Measurements from ENCODE around the gene PTCD2. TPM values are rescaled to one million over a fixed set of nuclear protein-coding genes. Genes with fewer than 3 reads are reported as not detected.

Gene PTCD2, protein sequence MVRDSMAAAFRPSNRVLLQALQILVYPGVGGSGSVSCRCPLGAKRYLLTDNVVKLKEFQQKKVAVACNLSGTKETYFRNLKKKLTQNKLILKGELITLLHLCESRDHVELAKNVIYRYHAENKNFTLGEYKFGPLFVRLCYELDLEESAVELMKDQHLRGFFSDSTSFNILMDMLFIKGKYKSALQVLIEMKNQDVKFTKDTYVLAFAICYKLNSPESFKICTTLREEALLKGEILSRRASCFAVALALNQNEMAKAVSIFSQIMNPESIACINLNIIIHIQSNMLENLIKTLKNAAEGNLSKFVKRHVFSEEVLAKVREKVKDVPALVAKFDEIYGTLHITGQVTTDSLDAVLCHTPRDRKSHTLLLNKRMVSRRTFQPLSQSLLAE
- total RNA-seq = 17.3 TPM
- long read RNA-seq, full-length matches to known transcripts = 23 of 27 reads
- long read RNA-seq, partial matches to known transcripts = 0 of 27 reads
- long read RNA-seq, other reads (novel, unspliced or antisense) = 4 of 27 reads

DNA sequence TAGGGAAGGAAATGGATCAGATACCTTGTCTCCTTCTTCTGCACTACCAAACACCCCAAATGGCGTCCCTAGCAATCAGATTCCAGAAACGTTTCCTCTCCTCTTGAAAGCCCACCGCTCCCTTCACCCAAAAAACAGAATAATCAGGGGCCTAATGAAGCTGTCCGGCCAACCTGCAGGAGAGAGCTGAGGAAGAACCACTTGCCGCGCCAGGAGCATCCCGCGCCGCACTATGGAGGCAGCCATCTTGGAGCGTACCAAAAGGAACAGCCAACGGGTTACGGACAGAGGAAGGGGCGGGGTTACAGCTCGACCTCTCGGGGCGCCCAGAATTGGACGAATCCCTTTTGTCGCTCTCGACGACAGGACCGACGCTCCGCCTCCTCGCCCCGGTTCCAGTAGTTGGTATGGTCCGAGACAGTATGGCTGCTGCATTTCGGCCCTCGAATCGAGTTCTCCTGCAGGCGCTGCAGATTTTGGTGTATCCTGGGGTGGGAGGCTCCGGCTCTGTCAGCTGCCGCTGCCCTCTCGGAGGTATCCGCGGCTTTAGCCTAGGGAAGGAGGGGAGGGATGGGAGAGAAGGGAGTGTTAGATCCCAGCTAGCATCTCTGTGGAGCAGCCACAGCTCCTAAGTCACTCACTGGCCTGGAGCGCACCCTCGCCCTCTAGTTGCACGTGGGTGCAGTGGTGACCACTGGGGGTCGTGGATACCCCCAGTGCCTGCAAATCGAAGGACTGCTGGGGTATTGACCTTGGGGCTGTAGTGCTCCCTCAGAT lies at the start of gene PTCD2, which contains the start of gene MRPS27:
Gene PTCD2, plus strand, starts transcription at position 398 of the 777 bp plus-strand sequence. Its CDS starts 10 bp downstream, at position 408.
Gene MRPS27, minus strand, starts transcription at position 265 of the 777 bp plus-strand sequence. Its CDS starts 19 bp downstream, at position 246.
- intact Hi-C loops (cut with DNase I) = no loop called here
- peak; percentile 97 for DNase-seq (ENCODE audit: low spot score)

DNA sequence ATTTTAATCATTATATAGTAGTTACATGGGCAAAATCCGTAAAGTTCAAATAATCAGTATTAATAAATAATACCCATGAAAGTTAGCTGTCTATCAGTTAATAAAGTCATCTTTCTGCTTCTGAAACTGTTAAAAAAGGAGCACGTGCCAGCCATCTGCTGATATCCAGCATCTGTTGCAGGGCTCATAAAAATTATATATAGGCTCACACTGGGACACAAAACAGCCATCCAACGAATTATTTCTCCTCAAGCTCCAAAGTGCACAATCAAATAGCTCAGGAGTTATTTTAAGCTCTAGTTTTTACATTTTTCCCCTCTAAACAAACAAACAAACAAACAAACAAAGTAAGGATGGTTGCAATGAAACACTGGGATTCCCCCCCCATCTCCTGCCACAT lies 48.5 kb upstream of the PTCD2 start:
- no peak for DNase-seq (ENCODE audit: low spot score)
- intact Hi-C loops (cut with DNase I) = no loop called here

DNA sequence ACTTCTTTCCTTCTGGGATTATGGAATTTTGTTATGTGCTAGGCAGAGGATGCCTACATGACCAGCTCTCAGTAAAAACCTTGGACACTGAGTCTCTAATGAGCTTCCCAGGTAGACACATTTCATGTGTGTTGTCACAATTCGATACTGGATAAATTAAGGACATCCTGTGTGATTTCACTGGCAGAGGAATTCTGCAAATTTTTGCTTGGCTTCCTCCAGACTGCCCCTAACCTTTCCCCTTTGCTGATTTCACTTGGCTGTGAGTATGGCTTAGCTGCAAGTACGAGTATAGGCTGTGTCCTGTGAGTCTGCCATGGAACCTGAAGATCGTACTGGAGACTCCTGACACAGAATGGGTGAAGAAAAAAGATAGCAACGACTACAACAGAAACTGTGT lies 47.8 kb upstream of the PTCD2 start:
- intact Hi-C loops (cut with DNase I) = no loop called here
- no peak for DNase-seq (ENCODE audit: low spot score)

DNA sequence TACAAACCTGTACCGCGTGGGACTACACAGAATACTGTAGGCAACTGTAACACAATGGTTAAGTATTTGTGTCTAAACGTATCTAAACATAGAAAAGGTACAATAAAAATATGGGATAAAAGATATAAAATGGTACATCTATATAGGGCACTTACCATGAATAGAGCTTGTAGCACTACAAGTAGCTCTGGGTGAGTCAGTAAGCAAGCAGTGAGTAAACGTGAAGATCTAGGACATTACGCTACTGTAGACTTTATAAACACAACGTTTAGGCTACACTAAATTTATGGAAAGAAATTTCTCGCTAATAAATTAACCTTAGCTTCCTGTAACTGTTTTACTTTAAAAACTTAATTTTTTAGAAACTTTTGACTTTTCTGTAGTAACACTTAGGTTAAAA lies 46.6 kb upstream of the PTCD2 start:
- no peak for DNase-seq (ENCODE audit: low spot score)
- intact Hi-C loops (cut with DNase I) = no loop called here

DNA sequence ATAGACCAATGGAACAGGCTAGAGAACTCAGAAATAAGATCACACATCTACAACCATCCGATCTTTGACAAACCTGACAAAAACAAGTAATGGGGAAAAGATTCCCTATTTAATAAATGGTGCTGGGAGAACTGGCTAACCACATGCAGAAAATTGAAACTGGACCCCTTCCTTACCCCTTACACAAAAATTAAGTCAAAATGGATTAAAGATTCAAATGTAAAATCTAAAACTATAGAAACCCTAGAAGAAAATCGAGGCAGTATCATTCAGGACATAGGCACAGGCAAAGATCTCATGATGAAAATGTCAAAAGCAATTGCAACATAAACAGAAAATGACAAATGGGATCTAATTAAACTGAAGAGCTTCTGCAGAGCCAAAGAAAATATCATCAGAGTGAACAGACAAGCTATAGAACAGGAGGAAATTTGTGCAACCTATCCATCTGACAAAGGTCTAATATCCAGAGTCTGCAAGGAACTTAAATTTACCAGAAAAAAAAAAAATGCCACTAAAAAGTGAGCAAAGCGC lies 43.9 kb upstream of the PTCD2 start:
- no peak for DNase-seq (ENCODE audit: low spot score)
- intact Hi-C loops (cut with DNase I) = no loop called here

DNA sequence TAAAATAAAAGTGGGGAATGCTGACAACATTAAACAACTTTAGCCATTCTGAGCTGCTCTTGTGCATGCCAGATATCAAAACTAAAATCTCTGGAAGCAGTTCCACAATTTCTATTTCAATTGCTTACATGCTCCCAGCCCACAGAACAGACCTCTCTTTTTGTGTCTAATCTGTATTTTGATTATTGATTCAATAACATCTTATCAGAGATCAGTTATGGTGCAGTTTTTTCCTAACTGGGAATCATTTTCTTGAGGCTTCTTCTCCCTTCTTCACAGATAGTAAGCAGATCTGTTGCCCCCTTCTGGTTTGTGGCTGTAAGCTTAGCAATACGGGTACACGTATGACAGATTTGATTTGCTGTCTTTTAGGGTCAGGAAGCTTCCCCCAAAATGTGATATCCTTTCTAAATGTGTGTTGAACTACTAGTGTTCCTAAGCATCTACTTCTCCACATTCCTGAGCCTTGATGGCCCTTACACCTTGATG lies 39.5 kb upstream of the PTCD2 start:
- intact Hi-C loops (cut with DNase I) = no loop called here
- no peak for DNase-seq (ENCODE audit: low spot score)

DNA sequence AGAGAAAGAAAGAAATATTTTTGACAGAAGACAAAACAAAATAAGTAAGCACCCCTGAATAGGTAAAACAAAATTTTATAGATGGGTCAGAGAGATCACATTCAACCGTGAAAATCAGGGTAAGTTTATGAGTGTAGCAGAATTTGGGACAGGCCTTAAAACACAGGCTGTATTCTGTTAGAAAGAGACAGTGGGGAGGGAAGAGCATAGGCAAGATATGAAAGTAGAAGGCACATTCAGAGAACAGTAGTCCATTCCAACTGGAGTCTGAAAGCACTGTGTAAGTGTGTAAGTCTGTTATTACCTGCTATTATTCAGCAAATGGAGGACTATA lies 38.8 kb upstream of the PTCD2 start:
- intact Hi-C loops (cut with DNase I) = no loop called here
- DNase-seq (ENCODE audit: low spot score) = no peak

DNA sequence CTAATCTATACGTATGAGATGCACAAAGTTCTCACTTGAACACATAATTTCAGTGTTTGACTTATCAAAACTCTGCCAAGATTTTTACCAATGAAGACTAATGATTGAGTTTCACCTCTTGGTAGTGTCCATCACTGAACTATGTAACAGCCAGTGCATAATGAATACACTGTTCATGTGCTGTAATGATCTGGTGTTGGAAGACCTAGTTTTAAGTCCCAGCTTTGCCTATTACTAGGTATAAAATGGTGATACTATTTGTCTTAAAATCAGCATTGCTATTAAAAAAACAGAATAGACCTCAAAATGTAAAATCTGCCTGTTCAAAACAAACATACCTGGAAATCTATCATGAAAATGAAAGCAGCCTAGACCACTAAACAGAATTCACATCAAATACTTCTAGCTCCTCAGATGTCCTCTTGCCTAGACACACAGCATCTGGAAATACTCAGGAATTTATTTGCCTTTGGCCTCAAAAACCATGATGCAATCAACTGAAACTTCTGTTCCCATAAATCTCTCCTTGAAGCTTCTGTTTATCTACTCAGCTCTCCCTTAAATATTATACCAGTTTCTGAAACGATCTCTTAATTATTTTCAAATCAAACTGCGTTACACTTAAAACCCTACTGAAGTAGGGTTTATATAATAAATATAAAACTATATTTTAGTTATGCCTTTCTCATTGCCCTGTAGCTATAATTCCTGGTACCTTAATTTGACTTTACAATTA lies 38.2 kb upstream of the PTCD2 start:
- intact Hi-C loops (cut with DNase I) = no loop called here
- DNase-seq (ENCODE audit: low spot score) = no peak

DNA sequence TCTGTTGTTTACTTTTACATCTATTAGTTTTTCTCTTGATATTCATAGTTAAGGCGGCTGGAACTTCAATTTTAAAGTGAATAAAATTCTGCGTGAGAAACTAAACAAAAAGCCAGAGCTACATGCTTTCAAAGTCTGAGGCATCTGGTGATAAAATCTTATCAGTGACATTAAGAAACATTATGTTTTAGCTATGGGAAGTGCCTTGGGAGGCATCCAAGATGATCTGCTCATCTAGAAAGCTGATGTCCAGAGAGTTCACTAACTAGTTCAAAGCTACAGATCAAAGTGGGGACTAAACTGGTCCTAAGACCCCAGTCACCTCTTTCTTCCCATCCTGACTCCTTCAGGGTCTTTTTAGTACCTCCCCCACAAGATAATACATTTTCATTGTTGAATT lies 37.3 kb upstream of the PTCD2 start:
- intact Hi-C loops (cut with DNase I) = no loop called here
- DNase-seq (ENCODE audit: low spot score) = no peak

DNA sequence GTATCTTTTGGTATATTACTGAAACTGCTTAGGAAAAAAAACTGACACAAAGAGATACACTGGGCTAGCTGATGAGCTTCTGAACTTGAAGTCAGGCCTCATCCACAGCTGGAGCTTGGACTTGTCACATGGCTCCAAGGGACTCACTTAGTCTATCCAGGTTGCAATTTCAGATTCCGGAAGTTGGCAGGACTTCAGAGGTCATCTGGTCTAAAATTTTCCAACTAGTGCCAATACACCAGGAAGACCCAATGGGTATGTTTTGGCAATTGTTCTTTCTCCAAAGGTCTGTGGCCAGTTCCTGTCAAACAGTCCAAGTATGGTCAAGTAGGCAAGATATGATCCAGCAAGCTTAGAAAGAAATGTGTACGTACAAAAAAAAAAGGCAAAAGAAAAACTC lies 36.8 kb upstream of the PTCD2 start:
- DNase-seq (ENCODE audit: low spot score) = no peak
- intact Hi-C loops (cut with DNase I) = no loop called here

DNA sequence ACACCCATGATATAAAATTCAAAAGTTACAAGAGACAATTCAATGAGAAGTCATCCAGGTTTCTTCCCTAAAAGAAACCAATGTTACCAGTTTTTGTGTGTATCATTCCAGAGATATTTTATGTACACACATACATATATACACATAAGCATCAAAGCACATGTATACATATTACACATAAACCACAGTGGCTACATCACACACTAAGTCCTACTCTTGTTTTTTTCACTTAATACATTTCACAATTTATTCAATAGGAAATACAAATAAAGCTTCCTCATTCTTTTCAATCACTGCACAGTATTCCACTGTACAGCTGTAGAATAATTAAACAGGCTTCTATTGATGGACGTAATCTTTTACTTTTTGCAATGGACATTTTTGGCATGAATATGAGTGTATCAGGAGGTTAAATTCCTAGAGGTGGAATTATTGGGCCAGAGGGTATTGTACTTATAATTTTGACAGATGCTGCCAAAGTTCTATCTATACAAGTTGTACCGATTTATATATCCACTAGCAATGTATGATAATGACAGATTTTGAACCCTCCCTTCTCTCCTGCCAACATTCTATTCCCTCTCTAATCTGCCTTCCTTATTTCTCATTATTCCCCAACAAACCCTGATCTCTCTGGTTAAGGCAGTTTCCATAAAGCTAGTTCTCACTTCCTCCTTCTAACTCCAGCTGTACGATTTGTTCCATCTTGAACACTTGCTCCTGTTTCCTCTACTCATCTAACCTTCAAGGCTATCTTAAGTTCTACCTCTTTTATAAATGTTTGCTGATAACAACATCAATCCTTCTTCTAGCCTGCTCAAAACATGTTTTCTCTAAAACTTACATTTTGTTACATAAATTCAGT lies 35.4 kb upstream of the PTCD2 start:
- intact Hi-C loops (cut with DNase I) = no loop called here
- DNase-seq (ENCODE audit: low spot score) = no peak

DNA sequence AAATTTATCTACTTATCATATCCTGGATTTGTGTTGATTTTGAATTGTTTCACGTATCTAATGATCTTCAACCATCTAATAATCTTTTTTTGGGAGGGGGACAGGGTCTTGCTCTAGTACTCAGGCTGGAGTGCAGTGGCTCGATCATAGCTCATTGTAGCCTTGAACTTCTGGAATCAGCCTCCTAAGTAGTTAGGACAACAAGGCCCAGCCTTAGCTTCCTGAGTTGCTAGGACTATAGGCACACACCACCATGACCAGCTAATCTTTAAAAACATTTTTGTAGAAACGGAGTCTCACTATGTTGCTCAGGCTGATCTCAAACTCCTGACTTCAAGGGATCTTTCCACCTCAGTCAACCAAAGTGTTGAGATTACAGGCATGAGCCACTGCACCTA lies 34.8 kb upstream of the PTCD2 start:
- intact Hi-C loops (cut with DNase I) = no loop called here
- DNase-seq (ENCODE audit: low spot score) = no peak

DNA sequence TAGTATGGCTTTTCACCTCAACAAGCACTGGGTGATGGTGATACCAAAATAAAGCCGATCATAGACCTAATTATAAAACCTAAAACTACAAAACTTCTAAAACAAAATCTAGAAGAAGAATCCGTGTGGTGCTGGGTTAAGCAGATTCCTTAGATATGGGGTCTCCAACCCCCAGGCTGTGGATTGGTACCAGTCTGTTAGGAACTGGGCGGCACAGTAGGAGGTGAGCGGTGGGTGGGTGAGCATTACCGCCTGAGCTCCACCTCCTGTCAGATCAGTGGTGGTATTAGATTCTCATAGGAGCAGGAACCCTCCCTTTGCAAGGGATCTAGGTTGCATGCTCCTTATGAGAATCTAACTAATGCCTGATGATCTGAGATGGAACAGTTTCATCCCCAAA lies 33.4 kb upstream of the PTCD2 start:
- DNase-seq (ENCODE audit: low spot score) = no peak
- intact Hi-C loops (cut with DNase I) = no loop called here

DNA sequence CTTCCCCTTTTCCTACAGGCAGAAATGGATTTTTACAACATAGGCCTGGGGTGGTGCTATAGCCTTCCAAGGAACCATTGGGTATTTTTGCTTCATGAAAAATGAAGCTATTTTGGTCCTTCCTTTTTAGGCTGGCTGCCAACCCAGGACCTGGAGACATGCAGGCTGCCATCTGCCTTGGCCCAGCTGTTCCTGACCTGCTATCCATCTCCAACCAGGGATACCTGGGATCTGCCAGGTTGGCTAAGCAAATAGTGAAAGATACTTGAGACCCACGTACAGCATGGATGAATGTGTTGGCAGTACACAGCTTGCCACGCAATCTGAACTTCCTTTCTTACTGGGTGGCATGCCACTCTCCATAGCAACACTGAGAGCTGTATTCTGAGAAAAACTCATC lies 31.2 kb upstream of the PTCD2 start:
- DNase-seq (ENCODE audit: low spot score) = no peak
- intact Hi-C loops (cut with DNase I) = no loop called here

DNA sequence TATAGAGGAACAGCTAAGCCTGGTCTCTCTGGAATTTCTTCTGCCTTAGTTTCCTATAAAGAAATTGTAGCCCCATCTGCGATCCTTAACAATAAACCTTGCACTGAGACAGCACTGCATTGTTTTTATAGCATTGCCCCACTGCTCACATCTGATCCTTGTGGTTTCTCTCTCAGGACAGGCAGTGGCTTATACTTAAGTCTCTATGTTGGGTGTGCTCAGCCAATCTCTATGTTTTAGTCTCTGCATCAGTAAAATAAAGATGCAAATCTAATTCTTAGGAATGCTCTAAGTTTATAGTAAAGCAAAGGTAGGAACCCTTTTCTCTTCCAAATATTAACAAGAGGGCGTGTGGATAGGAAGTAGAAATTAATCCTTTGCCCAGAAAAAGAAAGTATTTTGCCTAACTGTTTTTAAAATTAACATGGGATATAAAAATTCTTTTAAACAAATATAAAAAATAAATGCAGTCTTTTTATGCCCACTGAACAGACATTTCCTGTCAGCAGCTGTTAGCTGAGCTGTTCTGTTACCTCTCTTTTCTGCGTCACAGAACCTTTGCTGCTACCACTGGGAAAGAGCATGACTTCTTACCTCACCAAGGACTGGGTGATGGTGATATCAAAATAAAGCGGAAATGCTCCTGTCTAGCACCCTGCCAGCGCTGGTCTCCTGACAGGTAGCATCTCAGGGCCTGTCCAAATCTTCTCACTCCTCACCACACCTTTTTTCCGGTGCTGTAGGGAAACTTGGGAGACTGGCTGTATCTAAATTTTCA lies 29.6 kb upstream of the PTCD2 start:
- intact Hi-C loops (cut with DNase I) = no loop called here
- DNase-seq (ENCODE audit: low spot score) = no peak

DNA sequence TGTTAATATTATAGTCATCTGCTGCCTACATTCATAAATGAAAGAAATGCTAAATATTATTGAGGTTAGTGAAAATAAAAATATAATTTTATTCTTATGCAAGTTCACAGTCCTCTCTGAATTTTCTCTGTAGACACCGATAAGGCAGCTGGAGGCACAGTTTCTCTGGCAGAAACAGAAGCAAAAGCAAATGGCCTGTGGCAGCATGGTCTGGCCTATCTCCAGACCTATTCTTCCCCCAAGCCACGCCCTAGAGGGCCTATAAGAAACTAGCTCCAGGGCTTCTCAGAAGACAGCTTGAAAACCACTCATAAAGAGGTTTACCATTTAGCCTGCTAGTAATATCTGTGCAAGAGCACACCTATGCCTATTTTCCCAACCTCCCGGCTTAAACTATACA lies 28.6 kb upstream of the PTCD2 start:
- intact Hi-C loops (cut with DNase I) = no loop called here
- DNase-seq (ENCODE audit: low spot score) = no peak

DNA sequence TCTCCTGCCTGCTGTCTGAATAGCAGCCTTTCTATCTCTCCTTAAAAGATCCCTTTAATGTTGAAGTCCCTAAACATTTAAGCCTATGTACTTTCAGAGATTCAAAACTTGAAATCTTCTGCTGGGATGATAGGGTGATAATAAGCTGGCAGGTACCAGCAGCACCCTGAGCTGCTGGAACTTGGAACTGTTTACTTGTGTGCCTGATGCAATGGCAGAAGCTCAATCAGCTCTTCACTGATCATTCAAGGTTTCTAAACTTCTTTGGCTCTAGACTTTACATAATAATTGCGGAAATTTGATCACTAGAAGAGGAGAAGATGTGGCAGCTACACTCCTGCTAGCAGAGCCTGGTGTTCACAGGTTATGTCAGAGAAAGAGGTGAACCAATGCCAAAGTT lies 27.8 kb upstream of the PTCD2 start:
- no peak for DNase-seq (ENCODE audit: low spot score)
- intact Hi-C loops (cut with DNase I) = no loop called here

DNA sequence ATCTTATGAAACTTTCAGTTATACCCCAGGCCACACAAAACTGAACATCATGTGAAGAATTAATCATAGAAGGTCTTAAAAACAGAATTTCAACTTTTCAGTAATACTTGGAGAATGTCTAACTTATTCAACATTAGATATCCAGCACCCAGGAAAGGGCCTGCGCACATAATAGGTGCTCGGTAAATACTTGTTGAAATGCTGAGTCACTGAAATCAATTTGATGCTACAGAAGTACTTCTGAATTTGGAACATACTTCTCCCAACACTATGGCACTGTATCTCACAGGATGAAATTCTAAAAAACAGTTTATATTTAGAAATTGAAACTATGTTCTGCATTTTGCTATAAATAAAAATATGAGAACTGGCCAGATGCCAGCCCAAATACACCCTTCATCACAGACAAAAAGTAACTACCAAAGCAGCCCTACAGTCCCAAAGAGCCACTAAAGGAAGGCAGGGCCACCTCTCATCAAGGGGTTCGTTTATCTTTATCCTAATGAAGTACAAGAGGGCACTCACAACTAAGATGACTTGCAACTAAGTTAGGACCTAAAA lies 26.6 kb upstream of the PTCD2 start:
- intact Hi-C loops (cut with DNase I) = no loop called here
- DNase-seq (ENCODE audit: low spot score) = no peak

All from cardiac septum (tissue), 1 donor.